HG02763 (cell line): Measurements from ENCODE around the gene VWA5A.

Experiments
- ATAC-seq: cut with Tn5 transposase; IDR thresholded peaks from one replicate; pipeline ENCODE4 v1.9.1; 2021; ENCODE audit warnings: mild to moderate bottlenecking, moderate library complexity; ENCODE audit not compliant: unreplicated experiment

VWA5A gene, protein sequence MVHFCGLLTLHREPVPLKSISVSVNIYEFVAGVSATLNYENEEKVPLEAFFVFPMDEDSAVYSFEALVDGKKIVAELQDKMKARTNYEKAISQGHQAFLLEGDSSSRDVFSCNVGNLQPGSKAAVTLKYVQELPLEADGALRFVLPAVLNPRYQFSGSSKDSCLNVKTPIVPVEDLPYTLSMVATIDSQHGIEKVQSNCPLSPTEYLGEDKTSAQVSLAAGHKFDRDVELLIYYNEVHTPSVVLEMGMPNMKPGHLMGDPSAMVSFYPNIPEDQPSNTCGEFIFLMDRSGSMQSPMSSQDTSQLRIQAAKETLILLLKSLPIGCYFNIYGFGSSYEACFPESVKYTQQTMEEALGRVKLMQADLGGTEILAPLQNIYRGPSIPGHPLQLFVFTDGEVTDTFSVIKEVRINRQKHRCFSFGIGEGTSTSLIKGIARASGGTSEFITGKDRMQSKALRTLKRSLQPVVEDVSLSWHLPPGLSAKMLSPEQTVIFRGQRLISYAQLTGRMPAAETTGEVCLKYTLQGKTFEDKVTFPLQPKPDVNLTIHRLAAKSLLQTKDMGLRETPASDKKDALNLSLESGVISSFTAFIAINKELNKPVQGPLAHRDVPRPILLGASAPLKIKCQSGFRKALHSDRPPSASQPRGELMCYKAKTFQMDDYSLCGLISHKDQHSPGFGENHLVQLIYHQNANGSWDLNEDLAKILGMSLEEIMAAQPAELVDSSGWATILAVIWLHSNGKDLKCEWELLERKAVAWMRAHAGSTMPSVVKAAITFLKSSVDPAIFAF

GRCh38 chr11:124114942-124115781 is at the start of gene VWA5A:
Gene VWA5A, plus strand, starts transcription at chr11:124115450. Its CDS starts 2,062 bp downstream, at chr11:124117512.
- ATAC-seq, result peak; percentile 95

DNA sequence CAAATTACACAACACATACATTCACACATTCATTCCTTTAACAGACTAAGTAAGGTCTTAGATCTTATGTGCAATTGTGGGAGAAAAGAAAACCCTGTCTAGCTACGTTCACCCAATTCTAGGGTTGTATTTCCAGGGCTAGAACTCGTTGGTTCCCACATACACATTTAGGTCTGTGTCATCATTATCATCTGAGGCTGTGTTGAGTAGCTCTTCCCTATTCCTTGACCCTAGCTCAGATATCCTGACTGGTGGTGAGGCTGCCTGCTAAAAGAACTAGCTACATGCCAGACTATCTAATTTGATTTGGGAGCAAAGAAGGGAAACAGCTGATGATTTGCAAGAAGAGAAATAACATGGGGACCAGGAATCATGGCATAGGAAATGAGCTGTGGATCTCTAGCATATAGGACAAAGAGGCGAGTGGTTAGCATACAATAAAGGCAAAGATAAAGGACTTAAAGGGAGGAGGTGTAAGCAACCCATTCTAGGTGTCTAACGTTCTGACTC is 46.6 kb upstream of the VWA5A start:
- ATAC-seq, result no peak

DNA sequence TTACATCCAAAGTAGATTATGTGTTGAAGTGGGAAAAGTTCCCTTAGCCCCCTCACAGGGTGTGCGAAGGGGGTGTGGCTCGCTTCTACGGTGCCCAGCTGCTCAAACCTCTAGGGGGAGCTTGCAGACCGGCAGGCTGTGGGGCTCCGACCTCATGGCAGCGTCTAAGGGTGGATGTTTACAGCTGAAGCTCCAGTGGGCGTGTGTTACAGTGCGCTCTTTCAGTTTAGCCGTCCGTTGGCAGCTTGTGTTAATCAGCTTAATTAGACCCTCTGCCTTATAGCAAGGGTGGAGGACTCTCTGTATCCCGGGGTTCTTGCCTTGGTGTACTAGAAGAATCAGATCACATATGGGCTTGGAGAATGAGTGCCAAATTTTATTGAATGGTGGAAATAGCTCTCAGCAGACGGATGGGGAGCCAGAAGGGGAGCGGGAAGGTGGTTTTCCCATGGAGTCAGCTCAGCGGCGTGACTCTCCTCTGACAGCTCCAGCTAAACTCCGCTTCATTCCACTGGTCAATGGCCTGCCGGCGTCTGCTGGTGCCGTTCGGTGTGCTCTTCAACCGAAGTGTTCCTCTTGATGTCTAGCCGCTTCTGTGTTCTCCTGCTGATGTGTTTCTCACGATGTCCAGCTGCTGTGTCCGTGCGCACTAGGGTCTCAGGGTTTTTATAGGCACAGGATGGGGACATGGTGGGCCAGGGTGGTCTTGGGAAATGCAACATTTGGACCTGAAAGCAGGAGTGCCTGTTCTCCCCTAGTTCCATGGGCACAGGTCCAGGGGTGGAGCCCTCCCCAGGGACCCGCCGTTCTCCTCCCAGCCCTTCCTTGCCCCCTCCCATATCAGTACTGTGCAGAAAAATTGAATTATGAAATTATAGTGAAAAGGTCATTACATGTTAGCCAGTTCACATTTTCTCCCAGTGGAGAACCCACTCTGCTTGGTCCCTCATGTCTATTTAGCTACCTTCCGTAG is 45.5 kb upstream of the VWA5A start:
- peak; percentile 73 for ATAC-seq

DNA sequence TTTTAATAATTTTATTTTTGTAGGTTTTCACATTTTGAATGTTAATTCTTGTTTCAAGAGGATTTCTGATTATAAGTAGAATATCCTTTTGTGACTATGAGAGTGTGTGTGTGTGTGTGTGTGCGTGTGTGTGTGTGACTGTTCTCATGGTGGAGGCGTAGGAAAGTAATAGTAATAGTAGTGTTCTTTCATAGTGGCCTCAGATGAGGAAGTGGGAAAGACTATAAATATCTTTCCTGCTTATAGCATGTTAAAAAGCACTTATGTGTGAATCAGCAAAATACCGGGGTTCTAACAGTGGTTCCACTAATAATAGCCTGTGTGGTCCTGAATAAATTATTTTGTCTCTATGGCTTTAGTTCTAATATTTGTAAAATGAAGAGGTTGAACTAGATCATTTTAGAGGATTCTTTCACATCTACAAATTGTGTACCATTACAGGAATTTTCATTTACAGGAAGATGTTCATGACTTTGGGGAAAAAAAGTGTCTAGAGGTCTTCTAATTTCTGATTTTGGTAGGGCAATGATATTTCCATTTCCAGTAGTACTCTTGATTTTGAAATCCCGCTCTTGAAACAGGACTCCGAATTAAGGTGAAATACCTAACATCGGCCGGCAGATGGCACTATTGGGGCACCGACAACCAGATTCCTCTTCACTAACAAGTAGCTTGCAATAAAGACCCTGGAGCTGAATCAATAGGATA is 44.2 kb upstream of the VWA5A start:
- ATAC-seq, result peak; percentile 82

GRCh38 chr11:124071623-124071948 is 43.7 kb upstream of the VWA5A start:
- ATAC-seq, result no peak

DNA sequence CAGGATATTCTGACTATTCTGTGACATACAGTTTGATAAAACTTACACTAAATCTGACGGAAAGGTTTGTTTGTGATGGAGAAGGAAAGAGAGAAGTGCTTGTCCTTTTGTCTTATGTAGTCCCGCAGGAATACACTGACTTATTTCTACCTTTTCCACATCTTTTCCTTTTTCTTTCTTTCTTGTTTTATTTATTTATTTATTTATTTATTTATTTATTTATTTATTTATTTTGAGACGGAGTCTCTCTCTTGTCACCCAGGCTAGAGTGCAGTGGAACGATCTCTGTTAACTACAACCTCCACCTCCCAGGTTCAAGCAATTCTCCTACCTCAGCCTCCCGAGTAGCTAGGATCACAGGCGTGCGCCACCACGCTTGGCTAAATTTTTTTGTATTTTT is 43.1 kb upstream of the VWA5A start:
- no peak for ATAC-seq

DNA sequence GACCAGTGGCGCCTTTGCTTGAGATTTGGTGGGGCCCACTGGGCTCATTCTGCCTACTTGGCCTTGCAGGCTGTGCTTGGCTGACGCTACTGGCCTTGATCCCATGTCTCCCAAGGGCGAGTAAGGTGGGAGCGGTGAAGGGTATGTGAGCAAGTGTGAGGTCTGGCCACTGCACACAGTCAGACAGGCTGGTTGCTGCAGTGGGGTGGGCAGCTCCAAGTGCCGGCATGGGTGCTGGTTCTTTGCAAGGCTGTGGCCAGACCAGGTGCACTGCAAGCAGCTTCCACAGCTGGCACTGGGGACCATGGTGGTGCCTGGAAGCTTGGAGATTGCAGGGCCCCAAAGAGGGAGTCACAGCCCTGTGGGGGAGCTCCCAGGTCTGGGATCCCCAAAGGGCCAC is 40.7 kb upstream of the VWA5A start:
- no peak for ATAC-seq

GRCh38 chr11:124075492-124075840 is 39.8 kb upstream of the VWA5A start:
- ATAC-seq, result no peak

DNA sequence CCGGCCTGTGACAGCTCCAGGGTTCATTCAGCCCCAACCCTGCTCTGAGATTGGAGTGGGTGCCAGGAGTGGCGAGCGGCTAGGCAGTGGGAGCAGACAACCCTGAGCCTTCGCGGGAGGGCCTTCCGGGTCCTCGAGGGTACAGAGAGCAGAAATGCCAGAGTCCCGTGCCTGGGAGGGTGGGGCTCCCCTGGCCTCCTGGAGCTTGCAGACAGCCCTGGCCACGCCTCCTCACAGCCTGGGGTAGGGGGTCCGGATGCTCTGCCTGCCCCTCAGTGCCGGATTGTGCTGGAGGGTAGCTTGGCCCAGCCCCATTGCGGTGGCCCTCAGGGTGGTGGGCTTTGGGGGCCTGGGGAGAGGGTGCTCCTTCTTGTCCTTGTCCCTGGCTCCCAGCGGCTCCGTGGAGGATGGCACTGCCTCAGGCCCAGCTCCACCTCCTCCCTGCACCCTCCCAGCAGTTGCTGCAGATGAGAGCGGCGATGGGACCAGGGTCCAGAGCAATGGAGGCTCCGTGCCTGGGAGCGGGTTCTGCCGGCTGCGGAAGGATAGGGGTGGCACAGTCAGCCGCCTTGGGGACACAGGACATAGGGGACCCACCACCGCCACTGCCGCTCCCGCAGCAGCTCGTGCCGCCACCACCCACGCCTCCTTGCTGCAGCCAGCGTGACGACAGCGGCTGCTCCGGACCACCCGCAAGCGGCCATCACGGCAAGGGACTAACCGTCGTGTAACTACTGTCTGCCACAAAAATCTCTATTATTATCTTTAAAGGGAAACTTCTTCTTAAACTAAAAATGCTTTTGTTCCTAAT is 39.2 kb upstream of the VWA5A start:
- no peak for ATAC-seq

DNA sequence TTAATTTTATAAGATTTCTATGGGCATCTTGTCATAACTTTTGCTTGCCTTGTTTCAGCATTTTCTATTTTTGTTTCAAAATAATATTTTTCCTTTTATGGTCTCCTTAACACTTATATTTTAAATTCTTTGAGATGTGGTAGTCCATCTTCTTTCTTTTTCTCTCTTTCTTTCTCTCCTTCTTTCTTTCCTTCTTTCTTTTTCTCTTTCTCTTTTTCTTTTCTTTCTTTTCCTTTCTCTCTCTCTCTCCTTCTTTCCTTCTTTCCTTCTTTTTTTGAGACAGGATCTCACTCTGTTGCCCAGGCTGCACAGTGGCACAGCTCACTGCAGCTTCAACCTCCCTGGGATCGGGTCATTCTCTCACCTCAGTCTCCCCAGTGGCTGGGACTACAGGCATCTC is 38.0 kb upstream of the VWA5A start:
- no peak for ATAC-seq

GRCh38 chr11:124078591-124078990 is 36.7 kb upstream of the VWA5A start:
- ATAC-seq, result no peak

DNA sequence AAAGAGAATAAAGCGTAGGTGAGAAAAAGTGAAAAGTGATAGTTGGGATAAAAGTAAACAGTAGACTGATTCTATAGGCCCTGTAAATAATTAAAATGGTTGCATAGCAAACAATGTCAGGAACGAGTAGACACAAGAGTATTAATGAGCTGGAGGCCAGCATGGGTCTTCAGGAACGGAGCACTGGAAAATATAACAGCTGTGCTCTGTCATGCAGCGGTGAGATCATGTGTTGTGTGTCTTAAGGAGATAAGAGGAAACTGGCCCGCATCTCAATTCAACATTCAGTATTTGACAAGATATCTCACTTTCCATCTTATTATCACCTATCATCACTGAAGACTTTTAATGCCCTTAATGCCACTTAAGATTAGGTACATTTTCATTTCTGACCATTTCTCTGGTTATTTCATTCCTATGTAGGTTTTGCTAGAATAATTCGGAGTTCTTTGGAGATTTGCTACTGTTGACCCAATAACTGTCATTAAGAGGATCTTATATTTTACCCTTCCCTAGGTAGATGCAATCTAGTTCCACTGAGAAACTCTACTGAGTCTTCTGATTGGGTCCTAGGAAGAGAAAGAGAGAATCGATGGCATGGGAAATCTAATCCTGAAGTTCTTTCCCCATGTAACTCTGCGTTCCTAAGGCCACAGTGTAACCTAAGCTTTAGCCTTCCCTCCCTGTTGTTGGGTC is 35.5 kb upstream of the VWA5A start:
- ATAC-seq, result no peak

- no peak for ATAC-seq
These were observed 34.8 kb upstream of the VWA5A start for GRCh38 chr11:124080327-124081001.

GRCh38 chr11:124081483-124081882 is 33.8 kb upstream of the VWA5A start:
- no peak for ATAC-seq

DNA sequence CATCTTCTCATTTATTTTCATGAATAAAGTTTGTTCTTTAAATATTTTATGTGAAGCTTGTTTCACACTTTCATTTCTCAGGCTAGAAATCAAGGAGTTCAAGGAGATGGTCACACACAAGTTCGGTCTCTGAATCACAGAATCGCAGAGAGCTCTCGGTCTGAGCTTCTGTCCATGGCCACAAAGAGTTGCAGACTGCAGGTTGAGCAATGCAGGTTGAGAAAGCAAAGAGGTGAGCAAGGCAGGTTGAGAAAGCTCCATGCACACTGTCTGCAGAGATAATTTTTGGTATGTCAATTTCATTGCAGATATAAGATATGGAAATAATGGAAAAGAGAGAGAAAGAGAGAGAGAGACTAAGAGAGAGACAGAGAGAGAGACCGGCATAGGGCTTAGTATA is 32.9 kb upstream of the VWA5A start:
- ATAC-seq, result no peak

DNA sequence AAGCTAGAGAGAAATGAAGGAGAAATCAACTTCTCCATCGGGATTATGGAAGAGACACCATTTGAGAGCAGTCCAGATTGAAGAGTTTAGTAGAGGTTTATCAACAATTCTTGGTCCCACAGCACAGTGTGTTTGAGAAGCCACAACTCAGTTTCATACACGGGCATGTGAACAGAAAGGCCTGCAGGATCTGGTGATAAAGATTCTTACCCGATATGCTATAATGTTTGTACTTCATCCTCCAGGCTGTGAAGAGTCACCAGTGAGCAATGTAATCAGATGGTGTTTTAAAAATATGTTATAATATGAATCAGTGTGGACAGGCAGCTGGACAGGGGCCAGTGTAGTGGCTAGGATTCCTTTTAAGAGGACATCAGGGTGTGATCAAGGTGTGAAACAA is 29.7 kb upstream of the VWA5A start:
- ATAC-seq, result no peak

DNA sequence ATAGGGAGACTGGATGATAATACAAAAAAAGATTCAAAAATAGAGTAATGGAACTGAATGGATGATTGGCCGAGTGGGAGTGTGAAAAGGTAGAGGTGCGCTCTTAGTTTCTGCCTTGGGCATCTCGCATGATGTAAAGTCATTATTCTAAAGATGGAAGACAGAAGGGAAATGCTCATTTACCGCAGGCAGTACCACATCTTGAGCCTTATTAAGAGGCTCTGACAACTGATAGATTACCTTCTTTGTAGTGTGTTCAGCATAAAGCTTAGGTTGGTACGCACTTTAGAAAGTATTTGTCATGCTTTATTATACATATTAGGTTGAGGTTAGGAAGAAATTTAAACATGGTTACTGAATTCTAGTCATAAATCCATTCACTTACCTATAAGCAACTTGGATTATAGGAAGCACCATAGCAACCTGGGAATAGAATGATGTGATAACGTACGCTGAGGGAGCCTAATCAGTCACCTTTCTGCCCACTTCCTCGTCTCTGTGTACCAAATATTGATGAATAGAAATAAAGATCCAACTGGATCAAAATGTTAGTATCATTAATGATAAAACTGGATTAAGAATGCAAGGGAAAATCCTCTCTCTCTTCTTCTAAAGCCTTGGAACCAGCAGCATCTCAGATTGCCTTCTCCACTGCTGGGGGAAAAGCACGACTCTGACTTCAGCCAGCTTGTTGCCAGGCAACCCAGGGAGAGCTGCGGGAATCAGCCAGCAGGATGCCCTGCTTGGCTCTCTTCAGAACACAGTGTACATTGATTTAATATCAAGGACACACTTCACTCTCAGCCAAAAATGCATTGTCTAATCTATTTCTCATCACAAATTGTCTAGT is 29.0 kb upstream of the VWA5A start:
- ATAC-seq, result no peak
